Activated CD4-positive, alpha-beta T cell treated with anti-CD3 and anti-CD28 coated beads for 4 hours (primary cell): ENCODE measurements around the gene LRRC49.
"Not testable (repeated sequence)": the region's sequence is repeated elsewhere in the genome, so short reads cannot be mapped to it uniquely, and the experiment has no call there.

Experiments used
- DNase-seq, 2 donors: peaks; one replicate each; pipeline ENCODE4 v3.0.0-alpha.2; 2020

LRRC49 gene

GRCh38 chr15:70892002-70892911 lies at the start of gene LRRC49, which contains the start of gene THAP10:
Gene LRRC49 (plus strand): TSS chr15:70892826. CDS start chr15:70892895, 69 bp downstream.
Gene THAP10 (minus strand): TSS chr15:70892433. CDS start chr15:70892272, 161 bp downstream.
- peak; percentile 5 to 11 for DNase-seq

- DNase-seq: no peak
Measured at GRCh38 chr15:70845602-70846360, 46.8 kb upstream of the LRRC49 start.

GRCh38 chr15:70851889-70852288 lies 40.7 kb upstream of the LRRC49 start:
- no peak for DNase-seq

GRCh38 chr15:70852501-70853317 lies 39.9 kb upstream of the LRRC49 start:
- DNase-seq: no peak

- no peak for DNase-seq
Measured at GRCh38 chr15:70853318-70853972, 39.2 kb upstream of the LRRC49 start.

- DNase-seq: peak; percentile 3 to 10
Measured at GRCh38 chr15:70853973-70854665, 38.5 kb upstream of the LRRC49 start, which contains the start of gene LARP6. Gene LARP6 (minus strand): TSS chr15:70854157. CDS start chr15:70854088, 69 bp downstream.

- DNase-seq: no peak
Measured at GRCh38 chr15:70854666-70854976, 38.0 kb upstream of the LRRC49 start.

GRCh38 chr15:70855764-70856163 lies 36.9 kb upstream of the LRRC49 start:
- DNase-seq: no peak

GRCh38 chr15:70856177-70856883 lies 36.3 kb upstream of the LRRC49 start:
- no peak for DNase-seq

GRCh38 chr15:70856884-70857561 lies 35.6 kb upstream of the LRRC49 start:
- no peak for DNase-seq

GRCh38 chr15:70857562-70858285 lies 34.9 kb upstream of the LRRC49 start:
- DNase-seq: no peak

GRCh38 chr15:70858614-70859321 lies 33.9 kb upstream of the LRRC49 start:
- DNase-seq: not testable (repeated sequence)

- DNase-seq: no peak
Measured at GRCh38 chr15:70859322-70859908, 33.2 kb upstream of the LRRC49 start.

- no peak for DNase-seq
Measured at GRCh38 chr15:70859998-70860397, 32.6 kb upstream of the LRRC49 start.

GRCh38 chr15:70863450-70864218 lies 29.0 kb upstream of the LRRC49 start:
- no peak for DNase-seq

- DNase-seq: no peak
Measured at GRCh38 chr15:70866982-70867641, 25.5 kb upstream of the LRRC49 start.

- no peak for DNase-seq
Measured at GRCh38 chr15:70867911-70868467, 24.6 kb upstream of the LRRC49 start.
